Stimulated activated CD8-positive, alpha-beta memory T cell treated with anti-CD3 and anti-CD28 coated beads, Interleukin-4, amount 100 ng/mL, for 1 hour (primary cell): ENCODE measurements around the gene RFPL4A.
"Not testable (repeated sequence)": the region's sequence is repeated elsewhere in the genome, so short reads cannot be mapped to it uniquely, and the experiment has no call there.

Experiments
- DNase-seq, 2 donors: peaks; one replicate each; pipeline ENCODE4 v3.0.0-alpha.2; 2020; ENCODE audit warnings: low read depth in 2 of 2, low spot score in 1 of 2

The RFPL4A gene

GRCh38 chr19:55758797-55759196 lies at the start of gene RFPL4A:
TSS of gene RFPL4A (plus strand) at chr19:55759097. CDS start at chr19:55761801, 2,704 bp downstream.
- DNase-seq = not testable (repeated sequence)

DNA sequence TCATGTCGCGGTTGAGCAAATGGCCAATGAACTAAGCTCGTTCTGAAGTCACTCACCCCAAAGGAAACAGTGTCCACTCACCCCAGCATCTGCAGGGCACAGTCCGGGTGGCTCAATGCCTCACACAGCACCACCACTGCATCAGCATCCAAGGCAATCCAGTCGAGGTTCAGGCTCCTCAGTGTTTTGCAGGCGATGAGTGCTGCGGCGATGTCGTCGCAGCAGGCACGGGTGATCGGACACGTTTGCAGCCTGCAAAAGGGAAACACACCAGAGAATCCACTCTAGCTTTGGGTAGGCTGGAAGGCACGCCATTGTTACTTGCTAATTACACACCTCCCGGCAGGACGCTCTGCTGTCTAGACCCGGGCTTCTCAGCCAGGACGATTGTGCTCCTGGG lies 47.2 kb upstream of the RFPL4A start:
- no peak for DNase-seq

DNA sequence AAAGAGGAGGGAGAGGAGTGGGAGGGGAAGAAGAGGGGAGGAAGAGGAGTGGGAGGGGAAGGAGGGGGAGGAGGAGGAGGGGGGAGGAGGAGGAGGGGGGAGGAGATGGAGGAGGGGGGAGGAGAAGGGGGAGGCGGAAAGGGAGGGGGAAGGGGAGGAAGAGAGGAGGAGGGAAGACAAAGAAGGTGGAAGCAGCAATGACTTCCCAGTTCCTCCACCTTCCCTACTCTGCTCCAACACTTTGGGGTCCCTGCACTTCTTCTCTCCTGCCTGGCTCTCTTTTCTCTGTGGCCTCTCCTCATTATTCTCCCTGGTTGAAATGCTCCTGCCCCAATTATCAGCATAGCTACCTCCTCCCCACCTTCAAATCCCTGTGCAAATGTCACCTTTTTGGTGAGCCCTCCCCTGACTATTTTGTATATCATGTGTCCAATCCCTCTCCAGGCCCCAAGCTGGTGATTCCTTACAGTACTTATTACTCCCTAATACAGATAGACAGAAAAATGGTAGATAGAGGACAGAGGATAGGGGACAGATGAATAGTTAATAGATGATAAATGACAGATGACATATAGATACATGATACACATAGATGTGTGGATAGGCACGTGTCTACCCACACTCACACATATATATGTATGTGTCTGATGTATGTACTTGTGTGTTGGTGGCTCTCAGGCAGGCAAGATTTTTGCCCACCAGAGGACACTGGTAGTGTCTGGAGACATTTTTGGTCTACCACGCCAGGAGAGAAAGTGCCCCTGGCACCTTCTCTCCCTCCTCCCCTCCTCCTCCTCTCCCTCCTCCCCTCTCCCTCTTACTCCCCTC lies 45.9 kb upstream of the RFPL4A start:
- DNase-seq = no peak

- no peak for DNase-seq
These were observed 42.4 kb upstream of the RFPL4A start for GRCh38 chr19:55716531-55716930.

GRCh38 chr19:55717251-55717650 lies 41.6 kb upstream of the RFPL4A start:
- DNase-seq = no peak

DNA sequence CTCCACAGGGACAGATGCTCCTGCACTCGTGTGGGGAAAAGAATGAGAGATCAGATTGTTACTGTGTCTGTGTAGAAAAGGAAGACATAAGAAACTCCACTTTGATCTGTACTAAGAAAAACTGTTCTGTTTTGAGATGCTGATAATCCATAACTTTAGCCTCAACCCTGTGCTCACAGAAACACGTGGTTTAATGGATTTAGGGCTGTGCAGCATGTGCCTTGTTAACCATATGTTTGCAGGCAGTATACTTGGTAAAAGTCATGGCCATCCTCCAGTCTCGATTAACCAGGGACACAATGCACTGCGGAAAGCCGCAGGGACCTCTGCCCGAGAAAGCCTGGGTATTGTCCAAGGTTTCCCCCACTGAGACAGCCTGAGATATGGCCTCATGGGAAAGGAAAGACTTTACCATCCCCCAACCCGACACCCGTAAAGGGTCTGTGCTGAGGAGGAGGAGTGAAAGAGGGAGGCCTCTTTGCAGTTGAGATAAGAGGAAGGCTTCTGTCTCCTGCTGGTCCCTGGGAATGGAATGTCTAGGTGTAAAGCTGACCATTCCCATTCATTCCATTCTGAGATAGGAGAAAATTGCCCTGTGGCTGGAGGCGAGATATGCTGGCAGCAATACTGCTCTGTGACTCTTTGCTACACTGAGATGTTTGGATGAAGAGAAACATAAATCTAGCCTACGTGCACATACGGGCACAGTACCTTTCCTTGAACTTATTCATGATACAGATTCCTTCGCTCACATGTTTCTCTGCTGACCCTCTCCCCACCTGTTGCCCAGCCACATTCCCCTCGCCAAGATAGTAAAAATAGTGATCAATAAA lies 40.8 kb upstream of the RFPL4A start:
- DNase-seq = not testable (repeated sequence)

DNA sequence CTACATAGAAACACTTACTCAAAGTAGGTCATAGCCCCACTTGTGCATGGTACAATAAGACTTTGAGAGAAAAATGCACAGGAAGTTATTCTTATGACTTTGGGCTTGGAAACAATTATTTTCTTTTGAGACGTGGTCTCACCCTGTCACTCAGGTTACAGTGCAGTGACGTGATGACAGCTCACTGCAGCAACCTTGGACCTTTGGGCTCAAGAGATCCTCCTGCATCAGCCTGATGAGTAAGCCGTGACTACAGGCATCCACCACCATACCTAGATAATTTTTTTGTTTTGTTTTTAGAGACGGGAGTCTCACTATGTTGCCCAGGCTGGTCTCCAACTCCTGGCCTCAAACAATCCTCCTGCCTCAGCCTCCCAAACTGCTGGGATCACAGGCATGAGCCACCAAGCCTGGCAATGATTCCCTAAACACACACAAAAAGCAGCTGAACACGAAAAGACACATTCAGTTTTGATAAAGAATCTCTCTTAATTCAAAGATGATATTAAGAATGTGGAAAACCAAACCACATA lies 38.6 kb upstream of the RFPL4A start:
- no peak for DNase-seq

DNA sequence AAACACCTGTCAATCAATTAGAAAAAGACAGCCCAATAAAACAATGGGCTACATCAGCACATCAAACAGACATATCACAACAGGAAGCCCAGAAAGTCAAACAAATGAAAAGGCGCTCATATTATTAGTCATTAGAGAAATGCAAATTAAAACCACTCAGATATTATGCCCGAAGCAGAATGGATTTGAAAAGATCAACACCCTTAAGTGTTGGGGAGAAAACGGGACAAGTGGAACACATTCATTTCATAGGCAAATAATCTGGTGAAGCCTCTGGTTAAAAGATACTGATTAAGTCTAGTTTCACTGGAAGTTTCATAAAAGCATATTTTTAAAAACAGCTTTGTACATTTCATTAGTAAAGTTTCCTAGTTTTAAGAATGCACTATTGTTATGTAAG lies 38.1 kb upstream of the RFPL4A start:
- no peak for DNase-seq

GRCh38 chr19:55723491-55723890 lies 35.4 kb upstream of the RFPL4A start:
- no peak for DNase-seq

- DNase-seq = not testable (repeated sequence)
These were observed 28.5 kb upstream of the RFPL4A start for GRCh38 chr19:55730378-55730777.

- DNase-seq = no peak
These were observed 20.6 kb upstream of the RFPL4A start, which contains the start of gene NLRP9 for GRCh38 chr19:55738302-55738701. TSS of gene NLRP9 (minus strand) at chr19:55738402. CDS start at chr19:55738374, 28 bp downstream.

DNA sequence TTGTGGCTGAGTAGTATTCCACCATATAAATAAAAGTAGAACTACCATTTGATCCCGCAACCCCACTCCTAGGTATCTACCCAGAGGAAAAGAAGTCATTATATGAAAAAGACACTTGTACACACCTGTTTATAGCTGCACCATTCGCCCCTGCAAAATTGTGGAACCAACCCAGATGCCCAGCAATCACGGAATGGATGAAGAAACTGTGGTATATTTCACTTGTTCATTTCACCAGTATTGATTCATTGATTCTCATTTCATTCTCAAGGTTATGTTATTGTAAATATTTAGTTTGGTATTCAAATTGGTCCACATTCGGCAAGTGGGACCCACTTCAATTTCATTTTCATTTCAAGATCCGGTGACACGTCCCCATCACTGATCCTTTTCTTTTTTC lies 8.2 kb upstream of the RFPL4A start:
- DNase-seq = no peak

DNA sequence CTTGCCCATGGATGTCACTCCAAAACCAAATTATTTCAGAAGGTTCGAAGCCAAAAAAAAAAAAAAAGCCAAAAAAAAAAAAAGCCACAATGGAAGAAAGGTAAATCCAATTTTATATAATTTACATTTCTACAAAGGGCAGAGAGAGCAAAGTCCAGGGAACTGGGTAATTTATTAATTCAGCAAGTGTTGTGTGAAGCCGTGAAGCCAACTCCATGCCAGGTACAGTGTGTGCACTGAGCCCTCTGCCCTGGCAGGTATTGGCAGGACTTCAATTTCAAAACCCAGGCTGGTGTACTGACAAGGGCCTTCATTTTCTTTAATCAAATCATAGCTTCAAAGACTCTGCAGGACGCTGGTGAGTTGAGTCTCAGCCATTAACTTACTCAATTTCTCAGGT lies 5.5 kb upstream of the RFPL4A start:
- DNase-seq = no peak

DNA sequence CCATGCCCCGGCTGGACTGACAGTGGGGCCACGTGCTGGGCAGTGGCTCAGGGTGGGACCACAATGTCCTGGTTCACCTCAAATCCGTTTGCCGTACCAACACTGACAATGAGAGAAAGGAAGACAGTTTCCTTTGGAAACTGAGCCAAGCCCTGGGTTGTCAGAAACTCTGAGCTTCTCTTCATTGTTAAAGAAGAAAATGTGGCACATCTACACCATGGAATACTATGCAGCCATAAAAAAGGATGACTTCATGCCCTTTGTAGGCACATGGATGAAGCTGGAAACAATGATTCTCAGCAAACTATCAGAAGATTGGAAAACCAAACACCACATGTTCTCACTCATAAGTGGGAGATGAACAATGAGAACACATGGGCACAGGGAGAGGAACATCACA lies 2.1 kb upstream of the RFPL4A start:
- not testable (repeated sequence) for DNase-seq

- no peak for DNase-seq
These were observed 7.6 kb downstream of the RFPL4A start for GRCh38 chr19:55766466-55766865.

DNA sequence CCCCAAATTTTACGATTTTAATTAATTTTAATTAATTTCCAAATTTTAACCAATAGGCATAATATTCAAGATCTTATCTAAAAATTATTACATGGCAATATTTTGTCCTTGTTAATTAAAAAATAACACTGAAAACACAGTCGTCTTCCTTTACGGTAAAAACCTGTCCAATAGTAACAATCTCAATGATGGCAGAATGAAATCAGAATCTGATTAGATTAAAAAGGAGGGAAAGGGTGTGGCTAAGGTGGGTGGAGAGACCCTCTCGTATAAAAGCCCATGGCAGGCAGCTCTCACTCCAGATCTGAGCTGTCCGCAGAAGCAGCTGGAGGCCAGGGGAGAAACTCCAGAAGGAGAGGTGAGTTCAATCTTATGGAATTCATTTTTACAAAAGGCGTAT lies 9.9 kb downstream of the RFPL4A start, which contains the start of gene RFPL4AL1:
Gene RFPL4AL1, plus strand, starts transcription at position 301 of the 400 bp plus-strand sequence. CDS start 2,687 bp downstream, outside the sequence.
- DNase-seq = not testable (repeated sequence)

- not testable (repeated sequence) for DNase-seq
These were observed 10.7 kb downstream of the RFPL4A start for GRCh38 chr19:55769632-55770031.

DNA sequence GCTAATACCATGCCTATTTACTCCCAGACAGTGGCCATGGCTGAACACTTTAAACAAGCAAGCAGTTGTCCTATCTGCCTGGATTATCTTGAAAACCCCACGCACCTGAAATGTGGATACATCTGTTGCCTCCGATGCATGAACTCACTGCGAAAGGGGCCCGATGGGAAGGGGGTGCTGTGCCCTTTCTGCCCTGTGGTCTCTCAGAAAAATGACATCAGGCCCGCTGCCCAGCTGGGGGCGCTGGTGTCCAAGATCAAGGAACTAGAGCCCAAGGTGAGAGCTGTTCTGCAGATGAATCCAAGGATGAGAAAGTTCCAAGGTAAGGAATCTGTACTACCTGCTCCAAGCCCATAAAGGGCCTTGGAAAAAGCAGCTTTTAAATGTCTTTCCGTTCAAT lies 18.6 kb downstream of the RFPL4A start:
- DNase-seq = no peak

DNA sequence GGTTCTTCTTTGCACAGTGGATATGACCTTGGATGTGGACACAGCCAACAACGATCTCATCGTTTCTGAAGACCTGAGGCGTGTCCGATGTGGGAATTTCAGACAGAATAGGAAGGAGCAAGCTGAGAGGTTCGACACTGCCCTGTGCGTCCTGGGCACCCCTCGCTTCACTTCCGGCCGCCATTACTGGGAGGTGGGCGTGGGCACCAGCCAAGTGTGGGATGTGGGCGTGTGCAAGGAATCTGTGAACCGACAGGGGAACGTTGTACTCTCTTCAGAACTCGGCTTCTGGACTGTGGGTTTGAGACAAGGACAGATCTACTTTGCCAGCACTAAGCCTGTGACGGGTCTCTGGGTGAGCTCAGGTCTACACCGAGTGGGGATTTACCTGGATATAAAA lies 19.4 kb downstream of the RFPL4A start:
- DNase-seq = no peak

- DNase-seq = no peak
These were observed 22.2 kb downstream of the RFPL4A start for GRCh38 chr19:55781112-55781511.

DNA sequence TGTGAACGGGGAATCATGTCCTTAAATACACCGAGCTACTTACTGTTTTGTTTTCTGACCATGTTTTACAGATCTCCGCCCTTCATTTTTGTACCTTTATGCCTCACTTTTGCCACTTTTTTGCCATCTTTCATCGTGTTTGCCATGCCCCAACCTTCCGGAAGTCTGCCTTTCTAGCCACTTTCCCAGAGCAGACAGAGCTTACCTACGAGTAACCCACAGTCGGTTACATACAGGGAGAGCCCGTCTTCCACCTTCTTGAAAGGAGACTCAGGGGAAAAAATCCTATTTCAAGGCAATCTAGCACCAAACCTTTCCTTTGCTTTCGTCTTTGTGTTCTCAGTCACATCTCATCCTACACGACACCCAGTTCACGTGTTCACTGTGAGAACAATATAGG lies 36.1 kb downstream of the RFPL4A start:
- no peak for DNase-seq

- DNase-seq = no peak
These were observed 42.5 kb downstream of the RFPL4A start for GRCh38 chr19:55801416-55801815.
